HepG2 (cell line): Measurements from ENCODE around the gene OSBPL9. TPM values are rescaled to one million over a fixed set of nuclear protein-coding genes. Genes with fewer than 3 reads are reported as not detected.

Experiments used
- ATAC-seq: fragments of 200-7000 bp; cut with Tn5 transposase; 3 replicates; pipeline ENCODE4 v1.9.1; 2020; ENCODE audit warnings: mild to moderate bottlenecking, moderate library complexity
- BruUV-seq: library from RNA; stranded (reverse); fragments of 400-500 nt; replicated peaks from 2 replicates; lab custom pipeline; 2021; lab: Mats Ljungman, UMichigan
- CTCF ChIA-PET: fragments of 300-600 bp; formaldehyde crosslinking; extraction: SDS; loops from one replicate; lab custom pipeline; 2021; ENCODE audit warnings: low total read pairs, inconsistent platforms, low intra/inter-chr PET ratio; lab: Yijun Ruan, JAX
- POLR2A ChIA-PET: fragments of 350-600 bp; sonication (Branson Sonifier 250); formaldehyde crosslinking; loops from one replicate; lab custom pipeline; 2020; ENCODE audit warnings: antibody characterized with exemption, inconsistent platforms; lab: Yijun Ruan, JAX
- DNase-seq: peaks from one replicate; pipeline ENCODE4 v3.0.0-alpha.2; 2015; ENCODE audit warnings: low spot score
- FAIRE-seq: peaks from 3 replicates; lab custom pipeline; 2011; peaks lifted over from hg19 to GRCh38; lab: Jason Lieb, UNC
- H2AFZ ChIP-seq: one replicate; pipeline ENCODE4 v1.6.1; 2011; ENCODE audit warnings: low read length, inconsistent platforms
- H3K27ac ChIP-seq: fragments of 300-600 bp; 3 replicates; pipeline ENCODE4 v1.8.0; 2011; ENCODE audit warnings: mixed run types, mild to moderate bottlenecking, mixed read lengths, low read length, inconsistent platforms; ENCODE audit not compliant: insufficient read depth; ENCODE audit errors: extremely low read length
- H3K27me3 ChIP-seq, 2 experiments: fragments of 200-600 bp in 1 of 2; 2 replicates in 1 of 2; 3 replicates in 1 of 2; pipeline versions ENCODE4 v1.6.0 to v1.8.0; 2011; ENCODE audit warnings: low read length in 2 of 2, mild to moderate bottlenecking in 2 of 2, moderate library complexity in 2 of 2, inconsistent platforms in 1 of 2; ENCODE audit not compliant: insufficient read depth in 2 of 2, control insufficient read depth in 1 of 2
- H3K36me3 ChIP-seq, 2 experiments: fragments of 200-600 bp in 1 of 2; replicated peaks in 1 of 2; 2 replicates in 1 of 2; 3 replicates in 1 of 2; pipeline versions ENCODE4 v1.5.1 to v1.8.0; 2011; ENCODE audit warnings: low read length in 2 of 2, inconsistent platforms in 1 of 2; ENCODE audit not compliant: insufficient read depth in 2 of 2, control insufficient read depth in 1 of 2
- H3K4me1 ChIP-seq: 2 replicates; pipeline ENCODE4 v1.5.1; 2012; ENCODE audit warnings: low read length, inconsistent platforms; ENCODE audit not compliant: insufficient read depth
- H3K4me2 ChIP-seq: 2 replicates; pipeline ENCODE4 v1.6.0; 2011; ENCODE audit warnings: low read depth, low read length, inconsistent platforms
- H3K4me3 ChIP-seq, 3 experiments: fragments of 200-600 bp in 1 of 3; sonication (generic), shearing (Covaris generic) in 1 of 3; replicated peaks in 1 of 3; 2 replicates each; pipeline ENCODE4 v1.5.1; 2011 to 2016; ENCODE audit warnings: low read length in 3 of 3, inconsistent platforms in 2 of 3, low read depth in 2 of 3, mild to moderate bottlenecking in 2 of 3, control low read depth in 1 of 3, mixed read lengths in 1 of 3; ENCODE audit not compliant: insufficient read depth in 1 of 3
- H3K79me2 ChIP-seq: one replicate; pipeline ENCODE4 v1.6.1; 2011; ENCODE audit warnings: low read length, inconsistent platforms; ENCODE audit not compliant: insufficient read depth
- H3K9ac ChIP-seq: 2 replicates; pipeline ENCODE4 v1.6.0; 2011; ENCODE audit warnings: mild to moderate bottlenecking, low read depth, low read length, inconsistent platforms; ENCODE audit not compliant: insufficient read depth
- H3K9me3 ChIP-seq: 2 replicates; pipeline ENCODE4 v1.5.1; 2012; ENCODE audit warnings: mild to moderate bottlenecking, low read length
- H4K20me1 ChIP-seq: 2 replicates; pipeline ENCODE4 v1.6.0; 2011; ENCODE audit warnings: inconsistent platforms, mild to moderate bottlenecking, low read length, moderate library complexity; ENCODE audit not compliant: insufficient read depth
- CTCF ChIP-seq: sonication (generic); formaldehyde crosslinking; IDR thresholded peaks from 2 replicates; pipeline ENCODE4 v1.5.0; 2020; ENCODE audit warnings: mild to moderate bottlenecking, missing genetic modification reagents, moderate library complexity
- ELK4 ChIP-seq: sonication (generic); formaldehyde crosslinking; IDR thresholded peaks from 2 replicates; pipeline ENCODE4 v1.9.0; 2021; ENCODE audit warnings: missing genetic modification reagents, borderline replicate concordance
- NPAS2 ChIP-seq: sonication (generic); formaldehyde crosslinking; IDR thresholded peaks from 2 replicates; pipeline ENCODE4 v1.8.0; 2022; ENCODE audit warnings: mild to moderate bottlenecking, missing genetic modification reagents, borderline replicate concordance
- PAX8 ChIP-seq: sonication (generic); formaldehyde crosslinking; IDR thresholded peaks from 2 replicates; pipeline ENCODE4 v1.8.0; 2022; ENCODE audit warnings: mild to moderate bottlenecking, missing genetic modification reagents, borderline replicate concordance
- PLRG1 ChIP-seq: fragments of 450-650 bp; conservative IDR thresholded peaks from 2 replicates; pipeline ENCODE4 v1.6.1; 2016
- SAP130 ChIP-seq: IDR thresholded peaks from 2 replicates; pipeline ENCODE4 v1.6.1; 2016; ENCODE audit warnings: low read depth
- ZBTB4 ChIP-seq: sonication (generic); formaldehyde crosslinking; IDR thresholded peaks from 2 replicates; pipeline ENCODE4 v1.4.0; 2020; ENCODE audit warnings: missing genetic modification reagents, mild to moderate bottlenecking, borderline replicate concordance
- ZNF124 ChIP-seq: sonication (generic); formaldehyde crosslinking; IDR thresholded peaks from 2 replicates; pipeline ENCODE4 v1.4.0; 2020; ENCODE audit warnings: missing genetic modification reagents
- ZNF142 ChIP-seq: sonication (generic); formaldehyde crosslinking; IDR thresholded peaks from 2 replicates; pipeline ENCODE4 v1.4.0; 2020; ENCODE audit warnings: missing genetic modification reagents
- ZNF207 ChIP-seq: fragments of 450-650 bp; IDR thresholded peaks from 2 replicates; pipeline ENCODE4 v1.6.1; 2016; ENCODE audit warnings: antibody characterized with exemption, borderline replicate concordance
- ZNF264 ChIP-seq: sonication (generic); formaldehyde crosslinking; IDR thresholded peaks from 2 replicates; pipeline ENCODE4 v1.4.0; 2020; ENCODE audit warnings: missing genetic modification reagents
- ZNF432 ChIP-seq: sonication (generic); formaldehyde crosslinking; IDR thresholded peaks from 2 replicates; pipeline ENCODE4 v1.5.0; 2020; ENCODE audit warnings: missing genetic modification reagents, mild to moderate bottlenecking, borderline replicate concordance
- ZNF589 ChIP-seq: sonication (generic); formaldehyde crosslinking; conservative IDR thresholded peaks from 2 replicates; pipeline ENCODE4 v1.8.0; 2022; ENCODE audit warnings: mild to moderate bottlenecking, moderate library complexity, missing genetic modification reagents
- WGBS: methylation state at CpG from one replicate; pipeline ENCODE4 v1.1.6; 2017; ENCODE audit warnings: low lambda C conversion rate; 5-methylcytosine and 5-hydroxymethylcytosine counted together
- in situ Hi-C: cut with HindIII; loops from 2 replicates; pipeline ENCODE4 v1.10.0; 2017; ENCODE audit warnings: low pct_unique_long_range_greater_than_20kb; ENCODE audit not compliant: extremely low pct_ligation_motif_present
- intact Hi-C: fragments of 100-400 bp; cut with micrococcal nuclease; formaldehyde crosslinking; loops from one replicate; pipeline ENCODE4 v1.10.0; 2022; ENCODE audit not compliant: unreplicated experiment
- polyA plus RNA-seq, 8 experiments: library from polyadenylated mRNA; depleted of rRNA in 3 of 8; stranded (reverse) in 7 of 8; unstranded in 1 of 8; fragments of >200 nt; fragmentation: Illumina TruSeq in 4 of 8; extraction: Trizol in 4 of 8; gene quantifications; 2 replicates each; pipeline versions ENCODE4 v1.2.1 to v1.2.3, GENCODE V29; 2011 to 2016; ENCODE audit warnings: low read depth in 4 of 8, missing spikeins in 1 of 8, mixed read lengths in 1 of 8; ENCODE audit not compliant: insufficient read depth in 1 of 8
- total RNA-seq, 5 experiments: library from RNA; depleted of rRNA; stranded (reverse); fragments of >200 nt; fragmentation: Illumina TruSeq; extraction: Trizol; gene quantifications; 2 replicates each; pipeline ENCODE4 v1.2.3, GENCODE V29; 2016; ENCODE audit warnings: low read depth in 1 of 5

The OSBPL9 gene
- total and polyA plus RNA-seq, 2 of the 13 experiments (the other 11 are each of a cell fraction or from before 2014, with no cell fraction given): 83.6 to 142 TPM

GRCh38 chr1:51717842-51718241, 101.0 kb downstream of the OSBPL9 start:
- BruUV-seq: TSS peak; percentile 18
- H3K27ac ChIP-seq: no peak overlapping the region
- TF ChIP-seq ZNF124 (CRISPR knock-in tag) (no peak), ZNF207 (no peak), PAX8 (no peak), ZNF142 (no peak), ELK4 (CRISPR knock-in tag) (no peak), NPAS2 (CRISPR knock-in tag) (no peak), ZNF264 (CRISPR knock-in tag) (no peak), SAP130 (CRISPR knock-in tag) (no peak), PLRG1 (no peak), ZNF589 (CRISPR knock-in tag) (no peak), CTCF (CRISPR knock-in tag) (no peak), ZBTB4 (CRISPR knock-in tag) (no peak), ZNF432 (no peak)

More at GRCh38 chr1:51717842-51718241, 101.0 kb downstream of the OSBPL9 start:
- Histone ChIP-seq H3K4me2 (no peak overlapping the region), H3K9me3 (no peaks in the 10 kb centered on the region), H3K79me2 (no peaks in the 10 kb centered on the region), H4K20me1 (no peaks in the 10 kb centered on the region), H3K4me1 (no peaks in the 10 kb centered on the region), H3K9ac (no peak overlapping the region), H2AFZ (no peak overlapping the region), H3K4me3 (no peak overlapping the region), H3K36me3 (no peaks in the 10 kb centered on the region; a peak in 1 of 5 replicates), H3K27me3 (no peaks in the 10 kb centered on the region)
- no peak for DNase-seq
- FAIRE-seq: no peak
- ChIA-PET POLR2A (interaction anchor here (2.6 kb wide), 1 partner anchor 12 kb away, joined by 10 read pairs; no protein-coding TSS in a partner anchor), CTCF (no interaction called here)
- intact Hi-C loops: no loop called here
- 95% methylated on average over 3 of the region's 3 CpGs for WGBS
- in situ Hi-C loops: no loop called here
- ATAC-seq: no peak
